ENCODE data around the gene DOHH. TPM values are rescaled to one million over a fixed set of nuclear protein-coding genes. Genes with fewer than 3 reads are reported as not detected.
A peak's percentile ranks its signal among the peaks of the same experiment; 100 is the strongest.

DOHH gene
- total and polyA plus RNA-seq, 9 of the 15 experiments (the other 6 are each of a cell fraction or from before 2014, with no cell fraction given), result 0.14 to 47.2 (median 5.1) TPM

- TF ChIP-seq SFPQ (IDR thresholded peaks at IDR 0.05; ENCODE audit: low read depth, low read length) (no peak), HNRNPUL1 (IDR thresholded peaks at IDR 0.05; ENCODE audit: low read length) (no peak), ZNF121 (CRISPR knock-in tag; conservative IDR thresholded peaks at IDR 0.05) (peak; percentile 69), ETV6 (IDR thresholded peaks at IDR 0.05; ENCODE audit: borderline replicate concordance in 1 of 2, low read depth in 2 of 2, low read length in 1 of 2) (no peak), ETV6 (CRISPR knock-in tag; IDR thresholded peaks at IDR 0.05; ENCODE audit: borderline replicate concordance) (no peak), TFAP4 (CRISPR knock-in tag; IDR thresholded peaks at IDR 0.05; ENCODE audit: borderline replicate concordance) (peak; percentile 30; the same call in 1 of the 2 replicates), RFX5 (IDR thresholded peaks at IDR 0.05; ENCODE audit: low read depth, low read length) (no peak)
These were observed 26.9 kb upstream of the DOHH start (continued) for GRCh38 chr19:3527238-3527910.
